HG02943 (cell line): ENCODE results near the gene ELK4.

Experiments
- ATAC-seq: cut with Tn5 transposase; IDR thresholded peaks from one replicate; pipeline ENCODE4 v1.9.1; 2021; ENCODE audit warnings: mild to moderate bottlenecking, low read depth, moderate library complexity; ENCODE audit not compliant: unreplicated experiment

The ELK4 gene

DNA sequence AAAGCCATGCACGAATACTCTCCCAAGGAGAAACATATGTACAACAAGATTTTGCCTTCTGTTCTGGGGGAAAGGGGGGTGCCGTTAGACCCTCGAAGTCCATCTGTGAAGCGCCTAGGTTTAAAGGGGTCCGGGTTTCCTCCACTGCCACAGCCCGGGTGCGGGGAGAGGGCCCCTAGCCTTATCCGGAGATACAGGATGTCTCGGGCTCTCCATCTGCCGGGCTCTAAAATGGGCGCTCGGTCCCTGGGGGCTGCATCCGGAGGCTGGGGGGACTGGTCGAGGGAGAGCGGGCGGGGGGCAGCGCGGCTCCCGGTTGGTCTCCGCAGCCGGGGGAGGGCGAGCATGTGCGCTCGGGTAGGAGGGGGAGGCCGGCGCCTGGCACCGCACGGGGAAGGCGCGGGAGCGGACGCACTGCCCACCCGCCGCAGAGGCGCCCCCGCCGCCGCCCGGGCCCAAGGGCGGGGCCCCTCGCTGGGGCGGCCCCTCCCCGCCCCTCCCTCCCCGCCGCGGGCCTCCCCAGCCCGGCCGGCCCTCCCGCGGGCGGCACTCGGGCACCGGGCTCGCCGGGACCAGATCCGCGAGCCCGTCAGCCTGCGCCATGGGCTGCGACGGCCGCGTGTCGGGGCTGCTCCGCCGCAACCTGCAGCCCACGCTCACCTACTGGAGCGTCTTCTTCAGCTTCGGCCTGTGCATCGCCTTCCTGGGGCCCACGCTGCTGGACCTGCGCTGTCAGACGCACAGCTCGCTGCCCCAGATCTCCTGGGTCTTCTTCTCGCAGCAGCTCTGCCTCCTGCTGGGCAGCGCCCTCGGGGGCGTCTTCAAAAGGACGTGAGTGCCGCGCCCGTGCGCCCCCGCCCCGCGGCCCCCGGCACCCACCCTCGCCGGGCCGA is 63.1 kb downstream of the ELK4 start:
- no peak for ATAC-seq

DNA sequence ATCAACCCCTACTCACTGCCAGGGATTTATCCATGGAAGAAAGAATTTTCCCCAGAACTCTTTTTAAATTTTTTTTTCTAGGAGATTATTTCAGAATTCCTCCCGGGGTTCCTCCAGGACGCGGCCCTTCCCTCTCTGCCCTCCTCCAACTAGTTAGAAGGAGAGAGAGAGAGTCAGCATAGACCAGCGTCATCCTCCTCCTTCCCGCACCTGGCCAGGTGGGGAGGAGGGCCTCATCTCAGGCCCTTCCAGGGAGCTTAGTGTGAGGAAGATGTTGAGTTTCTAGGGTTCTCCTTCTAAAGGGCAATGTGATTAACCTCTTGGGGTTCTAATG is 63.7 kb downstream of the ELK4 start:
- ATAC-seq: no peak

DNA sequence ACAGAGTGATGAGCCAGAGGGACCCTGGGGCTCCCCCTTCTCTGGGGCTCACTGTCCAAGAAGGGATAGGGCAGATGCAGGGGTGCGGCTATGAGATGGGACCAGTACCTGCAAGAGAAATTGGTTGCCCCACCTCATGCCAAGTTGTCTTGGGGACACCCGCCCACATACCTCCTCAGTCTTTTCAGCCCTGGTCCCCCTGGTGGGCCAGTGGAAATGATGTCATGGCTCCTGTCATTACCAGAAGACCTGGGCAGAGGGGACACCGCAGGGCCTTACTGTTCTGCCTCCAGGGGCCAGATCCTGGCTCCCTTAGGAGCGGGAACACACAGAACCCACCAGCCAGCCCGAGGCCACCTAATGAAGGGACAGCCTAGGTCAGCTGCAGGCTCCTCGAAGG is 64.1 kb downstream of the ELK4 start:
- ATAC-seq: no peak

DNA sequence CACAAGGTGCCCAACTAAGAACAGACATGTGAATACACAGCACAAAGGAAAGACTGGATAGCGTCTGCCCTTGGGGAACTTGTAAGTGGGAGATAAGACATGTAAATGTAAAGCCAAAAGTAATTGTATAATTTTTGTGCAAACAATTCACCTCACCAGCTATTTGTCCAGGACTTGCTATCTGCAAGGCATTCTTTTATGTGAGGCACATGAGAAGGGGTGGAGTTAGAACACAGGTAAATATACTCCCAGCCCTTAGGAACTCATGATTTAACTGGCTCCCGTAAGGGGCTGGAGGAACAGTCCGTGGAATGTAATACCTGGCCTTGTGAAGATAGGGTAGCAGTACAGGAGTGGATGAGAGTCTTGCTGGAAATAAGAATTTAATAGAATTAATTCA is 66.0 kb downstream of the ELK4 start:
- no peak for ATAC-seq

DNA sequence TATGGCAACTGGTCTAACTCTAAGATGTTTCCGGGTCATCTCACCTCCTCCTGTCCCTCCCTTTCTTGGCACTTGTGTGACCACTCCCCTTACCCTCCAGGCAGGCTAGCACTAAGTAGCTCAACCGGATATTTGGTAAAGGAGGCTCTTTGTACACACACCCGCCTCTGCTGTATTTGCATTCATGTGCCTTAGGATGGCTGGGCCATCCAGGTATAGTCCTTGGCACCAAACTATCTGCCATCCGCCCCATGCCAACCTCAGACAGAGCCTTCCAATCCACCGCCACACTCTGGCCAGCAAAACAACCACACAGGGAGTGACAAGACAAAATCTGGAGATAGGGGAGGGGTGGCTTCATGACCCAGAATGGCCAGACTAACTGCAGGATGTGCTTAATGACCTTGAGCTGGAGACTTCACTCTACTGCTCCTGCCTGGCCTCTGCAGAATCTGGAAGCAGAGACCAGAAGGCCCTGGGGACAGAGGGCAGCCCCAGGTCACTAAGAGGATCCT is 67.8 kb downstream of the ELK4 start:
- ATAC-seq: no peak

DNA sequence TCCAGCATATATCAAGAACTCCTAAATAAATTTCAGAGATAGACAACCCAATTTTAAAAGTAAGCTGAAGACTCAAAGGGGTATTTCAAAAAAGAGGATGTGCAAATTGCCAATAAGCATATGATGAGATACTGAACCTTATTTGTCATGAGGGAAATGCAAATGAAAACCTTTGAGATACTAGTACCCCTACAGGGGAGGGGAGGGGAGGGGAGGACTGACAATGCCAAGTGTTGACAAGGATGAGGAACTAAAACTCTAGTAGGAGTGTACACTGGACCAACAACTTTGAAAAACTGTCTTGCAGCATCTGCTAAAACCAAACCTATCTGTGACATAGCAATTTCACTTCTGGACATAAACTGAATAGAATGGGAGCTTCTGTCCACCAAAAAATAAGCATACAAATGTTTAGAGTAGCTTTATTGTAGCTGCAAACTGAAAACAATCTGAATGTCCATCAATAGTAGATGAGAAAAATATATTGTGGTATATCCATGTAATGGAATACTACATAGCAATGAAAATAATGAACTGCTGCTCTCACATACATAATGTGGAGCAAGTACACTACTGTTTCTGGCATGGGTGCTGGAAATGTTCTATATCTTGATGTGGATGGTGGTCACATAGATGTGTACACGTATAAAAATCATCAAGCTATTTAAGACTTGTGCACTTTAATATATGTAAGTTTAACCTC is 70.2 kb downstream of the ELK4 start:
- ATAC-seq: no peak
